GM12878 (cell line): ENCODE data around the gene SLC66A1. TPM values are rescaled to one million over a fixed set of nuclear protein-coding genes. Genes with fewer than 3 reads are reported as not detected.

Experiments used
- ATF7 ChIP-seq: fragments of 450-650 bp; IDR thresholded peaks from 2 replicates; pipeline ENCODE4 v1.6.1; 2016; ENCODE audit warnings: low read depth, mild to moderate bottlenecking
- BCL11A ChIP-seq: IDR thresholded peaks from 2 replicates; pipeline ENCODE4 v1.6.1; 2011; ENCODE audit warnings: low read depth, low read length
- CREM ChIP-seq: IDR thresholded peaks from 2 replicates; pipeline ENCODE4 v1.6.1; 2014; ENCODE audit warnings: antibody characterized with exemption, low read depth
- DPF2 ChIP-seq: fragments of 450-650 bp; IDR thresholded peaks from 2 replicates; pipeline ENCODE4 v1.6.1; 2017; ENCODE audit warnings: mild to moderate bottlenecking
- ETV6 ChIP-seq, 2 experiments: fragments of 450-650 bp in 1 of 2; IDR thresholded peaks in 1 of 2; conservative IDR thresholded peaks in 1 of 2; 2 replicates each; pipeline ENCODE4 v1.6.1; 2014; ENCODE audit warnings: antibody characterized with exemption in 1 of 2, borderline replicate concordance in 1 of 2, low read depth in 1 of 2, mild to moderate bottlenecking in 1 of 2, moderate library complexity in 1 of 2
- EZH2 ChIP-seq: IDR thresholded peaks from 2 replicates; pipeline ENCODE4 v1.6.1; 2012; ENCODE audit warnings: low read depth, mild to moderate bottlenecking, control low read depth, inconsistent platforms, low read length, borderline replicate concordance; ENCODE audit not compliant: control insufficient read depth
- GABPA ChIP-seq: IDR thresholded peaks from 2 replicates; pipeline ENCODE4 v1.6.1; 2014; ENCODE audit warnings: antibody characterized with exemption, low read depth, mild to moderate bottlenecking, inconsistent platforms
- IKZF1 ChIP-seq: fragments of 450-650 bp; conservative IDR thresholded peaks from 2 replicates; pipeline ENCODE4 v1.6.1; 2017; ENCODE audit warnings: antibody characterized with exemption, mild to moderate bottlenecking
- IKZF2 ChIP-seq, 2 experiments: fragments of 450-650 bp; IDR thresholded peaks; 2 replicates each; pipeline ENCODE4 v1.6.1; 2017; ENCODE audit warnings: mild to moderate bottlenecking in 2 of 2, moderate library complexity in 2 of 2
- MXI1 ChIP-seq: fragments of 150-350 bp; IDR thresholded peaks from 2 replicates; pipeline ENCODE4 v1.6.1; 2011; ENCODE audit warnings: low read depth, mild to moderate bottlenecking, inconsistent platforms, low read length, improper control_type of control experiment
- NFYA ChIP-seq: IDR thresholded peaks from 2 replicates; pipeline ENCODE4 v1.6.1; 2011; ENCODE audit warnings: low read depth, mild to moderate bottlenecking, low read length, improper control_type of control experiment, borderline replicate concordance
- NFYB ChIP-seq: IDR thresholded peaks from 2 replicates; pipeline ENCODE4 v1.6.1; 2011; ENCODE audit warnings: low read depth, mild to moderate bottlenecking, low read length, improper control_type of control experiment, moderate library complexity; ENCODE audit not compliant: insufficient read depth
- NR2C2 ChIP-seq: IDR thresholded peaks from 2 replicates; pipeline ENCODE4 v1.6.1; 2011; ENCODE audit warnings: borderline replicate concordance, low read depth; ENCODE audit not compliant: control insufficient read depth, insufficient read length
- PAX5 ChIP-seq: IDR thresholded peaks from 2 replicates; pipeline ENCODE4 v1.6.1; 2011; ENCODE audit warnings: low read depth, low read length, borderline replicate concordance
- POLR2AphosphoS2 ChIP-seq: IDR thresholded peaks from 2 replicates; pipeline ENCODE4 v1.6.1; 2011; ENCODE audit warnings: low read depth, mild to moderate bottlenecking, low read length, improper control_type of control experiment, moderate library complexity
- RBBP5 ChIP-seq: fragments of 200-600 bp; sonication (generic); conservative IDR thresholded peaks from 2 replicates; pipeline ENCODE4 v1.6.1; 2016
- RUNX3 ChIP-seq: IDR thresholded peaks from 2 replicates; pipeline ENCODE4 v1.6.1; 2012; ENCODE audit warnings: low read length, inconsistent platforms
- SPI1 ChIP-seq: IDR thresholded peaks from 2 replicates; pipeline ENCODE4 v1.6.1; 2011; ENCODE audit warnings: low read depth, mild to moderate bottlenecking, low read length, moderate library complexity, borderline replicate concordance; ENCODE audit not compliant: insufficient read depth
- SUPT20H ChIP-seq: IDR thresholded peaks from 2 replicates; pipeline ENCODE4 v1.6.1; 2011; ENCODE audit warnings: low read depth, mild to moderate bottlenecking, low read length, moderate library complexity, borderline replicate concordance; ENCODE audit not compliant: control insufficient read depth
- YBX1 ChIP-seq: fragments of 450-650 bp; IDR thresholded peaks from 2 replicates; pipeline ENCODE4 v1.6.1; 2016; ENCODE audit warnings: antibody characterized with exemption
- ZNF217 ChIP-seq: fragments of 450-650 bp; IDR thresholded peaks from 2 replicates; pipeline ENCODE4 v1.6.1; 2017; ENCODE audit warnings: antibody characterized with exemption, mild to moderate bottlenecking
- ZNF274 ChIP-seq: IDR thresholded peaks from one replicate; pipeline ENCODE4 v1.8.0; 2011; ENCODE audit not compliant: insufficient read length, insufficient read depth
- polyA plus RNA-seq, 11 experiments: library from polyadenylated mRNA; depleted of rRNA in 4 of 11; unstranded in 6 of 11; stranded (reverse) in 5 of 11; fragments of >200 nt; fragmentation: Nextera tagmentation in 4 of 11; fragmentation: Illumina TruSeq in 1 of 11; extraction: Ambion mirVana in 4 of 11; extraction: Trizol in 1 of 11; gene quantifications; 1 replicate in 1 of 11; 2 replicates in 10 of 11; pipeline versions ENCODE4 v1.2.1 to v1.2.3, GENCODE V29; 2011 to 2016; ENCODE audit warnings: inconsistent platforms in 2 of 11, missing spikeins in 2 of 11, low read depth in 1 of 11
- total RNA-seq, 4 experiments: library from RNA; depleted of rRNA in 3 of 4; stranded (reverse); fragments of >200 nt in 3 of 4; fragmentation: Illumina TruSeq in 1 of 4; extraction: Trizol in 1 of 4; gene quantifications; 2 replicates each; pipeline versions ENCODE4 v1.2.1 to v1.2.3, GENCODE V29; 2013 to 2021
- TF ChIP-seq, protein P1 (sequence below): IDR thresholded peaks from 2 replicates; pipeline ENCODE4 v1.6.1; 2011; ENCODE audit warnings: borderline replicate concordance, low read depth, mild to moderate bottlenecking, moderate library complexity, mixed read lengths, low read length; ENCODE audit not compliant: insufficient read depth; ENCODE audit errors: extremely low read length
- TF ChIP-seq, protein P2 (sequence below): IDR thresholded peaks from 2 replicates; pipeline ENCODE4 v1.6.1; 2012; ENCODE audit warnings: low read depth, low read length, improper control_type of control experiment

The SLC66A1 gene
- total and polyA plus RNA-seq, 10 of the 15 experiments (the other 5 are each of a cell fraction or from before 2014, with no cell fraction given) = 0.58 to 22.0 (median 10.2) TPM

DNA sequence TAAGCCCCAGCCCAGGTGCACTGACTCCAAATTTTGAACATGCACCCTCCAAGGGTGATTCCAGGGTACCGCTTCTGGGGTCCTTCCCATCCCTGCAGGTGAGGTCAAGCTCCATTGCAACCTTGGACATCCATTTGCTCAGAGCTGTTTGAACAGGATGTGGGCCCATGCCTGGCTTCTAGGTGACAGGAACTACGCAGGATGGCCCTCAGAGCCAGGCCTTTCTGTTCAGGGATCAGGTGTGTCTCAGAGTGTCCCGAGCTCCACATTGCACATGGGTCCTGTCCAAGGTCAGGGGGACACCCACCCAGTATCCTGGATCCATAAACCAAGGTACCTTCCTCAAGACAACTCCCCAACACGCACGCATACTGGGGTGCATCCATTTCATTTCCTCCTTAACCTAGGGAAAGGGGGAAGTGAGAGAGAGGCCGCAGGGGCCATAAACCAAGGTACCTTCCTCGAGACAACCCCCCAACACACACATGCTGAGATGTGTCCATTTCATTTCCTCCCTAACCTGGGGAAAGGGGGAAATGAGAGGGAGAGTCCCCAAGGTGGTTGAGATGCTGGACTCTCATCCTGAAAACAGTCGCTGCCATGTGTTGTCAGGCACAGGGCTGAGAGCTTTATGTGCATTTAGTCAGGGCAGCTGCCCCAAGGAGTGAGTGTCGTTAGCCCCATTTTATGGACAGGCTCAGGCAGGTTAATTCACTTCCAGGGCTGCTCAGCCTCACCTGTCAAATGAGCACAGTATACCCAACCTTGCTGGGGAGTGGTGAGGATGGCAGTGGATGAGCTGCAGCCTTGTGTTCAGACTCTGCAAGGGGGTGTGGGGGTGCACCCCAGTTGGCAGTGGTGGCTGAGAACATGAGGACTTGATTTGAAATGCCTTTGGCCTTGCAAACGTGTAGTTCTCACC lies 2.1 kb downstream of the SLC66A1 start (continued):
- TF ChIP-seq, protein P1, sequence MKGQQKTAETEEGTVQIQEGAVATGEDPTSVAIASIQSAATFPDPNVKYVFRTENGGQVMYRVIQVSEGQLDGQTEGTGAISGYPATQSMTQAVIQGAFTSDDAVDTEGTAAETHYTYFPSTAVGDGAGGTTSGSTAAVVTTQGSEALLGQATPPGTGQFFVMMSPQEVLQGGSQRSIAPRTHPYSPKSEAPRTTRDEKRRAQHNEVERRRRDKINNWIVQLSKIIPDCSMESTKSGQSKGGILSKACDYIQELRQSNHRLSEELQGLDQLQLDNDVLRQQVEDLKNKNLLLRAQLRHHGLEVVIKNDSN = no peak
- TF ChIP-seq IKZF1 (peak; percentile 87), GABPA (no peak), ETV6 (conservative IDR thresholded peaks at IDR 0.05 in 1 of 2, IDR thresholded peaks at IDR 0.05 in 1 of 2; ENCODE audit: borderline replicate concordance in 1 of 2, low read depth in 1 of 2) (peak in 1 of 2 experiments; percentile 70; a peak in 1 of 4 replicates), MXI1 (0 out of 2 replicates have a peak, but pooled peaks have one; percentile 35), PAX5 (peak; percentile 54; the same call in 1 of the 2 replicates), ATF7 (no peak; the same call in 1 of the 2 replicates), NFYA (no peak), YBX1 (no peak), ZNF217 (no peak), SUPT20H (no peak), ZNF274 (no peak), RUNX3 (peak; percentile 73), POLR2AphosphoS2 (no peak), EZH2 (no peak), BCL11A (no peak), CREM (0 out of 2 replicates have a peak, but pooled peaks have one; percentile 8), SPI1 (peak; percentile 86), NR2C2 (no peak), DPF2 (peak; percentile 53), IKZF2 (IDR thresholded peaks at IDR 0.05) (peak; percentile 67 to 84), NFYB (no peak), RBBP5 (no peak)
- TF ChIP-seq, protein P2, sequence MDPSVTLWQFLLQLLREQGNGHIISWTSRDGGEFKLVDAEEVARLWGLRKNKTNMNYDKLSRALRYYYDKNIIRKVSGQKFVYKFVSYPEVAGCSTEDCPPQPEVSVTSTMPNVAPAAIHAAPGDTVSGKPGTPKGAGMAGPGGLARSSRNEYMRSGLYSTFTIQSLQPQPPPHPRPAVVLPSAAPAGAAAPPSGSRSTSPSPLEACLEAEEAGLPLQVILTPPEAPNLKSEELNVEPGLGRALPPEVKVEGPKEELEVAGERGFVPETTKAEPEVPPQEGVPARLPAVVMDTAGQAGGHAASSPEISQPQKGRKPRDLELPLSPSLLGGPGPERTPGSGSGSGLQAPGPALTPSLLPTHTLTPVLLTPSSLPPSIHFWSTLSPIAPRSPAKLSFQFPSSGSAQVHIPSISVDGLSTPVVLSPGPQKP = no peak
- TF ChIP-seq, all 136 proteins: peak for 10
